T-cell (primary cell): ENCODE results near the gene PCDHB13. TPM values are rescaled to one million over a fixed set of nuclear protein-coding genes. Genes with fewer than 3 reads are reported as not detected.
"Not testable (repeated sequence)": the region's sequence is repeated elsewhere in the genome, so short reads cannot be mapped to it uniquely, and the experiment has no call there.

ENCODE experiments used
- ATAC-seq, 4 experiments: fragments of 200-7000 bp in 3 of 4; fragments of 150-1000 bp in 1 of 4; cut with Tn5 transposase; replicated peaks in 1 of 4; 1 replicate in 3 of 4; 2 replicates in 1 of 4; pipeline ENCODE4 v1.10.0; 2021; ENCODE audit warnings: moderate library complexity in 3 of 4, mild to moderate bottlenecking in 2 of 4, moderate number of reproducible peaks in 1 of 4
- CTCF ChIA-PET, 2 donors: fragments of 300-600 bp; sonication (Branson Sonifier 250); formaldehyde crosslinking; loops; one replicate each; lab custom pipeline; 2022; ENCODE audit warnings: antibody characterized with exemption in 2 of 2; lab: Charles Lee
- POLR2A ChIA-PET, 2 donors: fragments of 300-600 bp; sonication (Branson Sonifier 250); formaldehyde crosslinking; loops; one replicate each; lab custom pipeline; 2022; ENCODE audit warnings: antibody characterized with exemption in 2 of 2; lab: Charles Lee
- DNase-seq, 35 experiments: peaks; one replicate each; pipeline versions ENCODE4 v3.0.0 to v3.0.0-alpha.2; 2013 to 2023
- H3K27ac ChIP-seq: one replicate; pipeline ENCODE4 v1.5.1; 2013; ENCODE audit warnings: low read length
- H3K27me3 ChIP-seq, 2 experiments: replicated peaks in 1 of 2; 1 replicate in 1 of 2; 2 replicates in 1 of 2; pipeline versions ENCODE4 v1.6.1 to v1.7.0; 2013; ENCODE audit warnings: low read length in 1 of 2, mixed read lengths in 1 of 2; ENCODE audit not compliant: control insufficient read depth in 2 of 2, insufficient read depth in 2 of 2; ENCODE audit errors: extremely low read depth in 1 of 2
- H3K36me3 ChIP-seq, 2 donors: 1 replicate in 1 of 2; 2 replicates in 1 of 2; pipeline versions ENCODE4 v1.6.1 to v1.7.0; 2013; ENCODE audit warnings: low read length in 1 of 2; ENCODE audit not compliant: control insufficient read depth in 2 of 2, insufficient read depth in 1 of 2; ENCODE audit errors: extremely low read depth in 1 of 2
- H3K4me1 ChIP-seq, 2 experiments: 1 replicate in 1 of 2; 2 replicates in 1 of 2; pipeline versions ENCODE4 v1.6.1 to v1.7.0; 2013; ENCODE audit warnings: low read length in 2 of 2, mixed read lengths in 1 of 2; ENCODE audit not compliant: insufficient read depth in 2 of 2, control insufficient read depth in 1 of 2; ENCODE audit errors: extremely low read depth in 1 of 2
- H3K4me3 ChIP-seq, 2 donors: 1 replicate in 1 of 2; 2 replicates in 1 of 2; pipeline versions ENCODE4 v1.5.1 to v1.7.0; 2013; ENCODE audit warnings: mild to moderate bottlenecking in 2 of 2, low read length in 1 of 2, moderate library complexity in 1 of 2; ENCODE audit not compliant: control insufficient read depth in 1 of 2; ENCODE audit errors: extremely low read depth in 1 of 2
- H3K9me3 ChIP-seq: 2 replicates; pipeline ENCODE4 v1.7.0; 2013
- H3K27ac Mint-ChIP-seq, 2 donors: one replicate each; pipeline ENCODE4 v1.8.0; 2020 to 2021; ENCODE audit warnings: mild to moderate bottlenecking in 2 of 2, mixed read lengths in 2 of 2
- H3K27me3 Mint-ChIP-seq, 2 donors: one replicate each; pipeline ENCODE4 v1.8.0; 2021 to 2022; ENCODE audit warnings: mixed read lengths in 2 of 2
- H3K36me3 Mint-ChIP-seq: one replicate; pipeline ENCODE4 v1.8.0; 2021; ENCODE audit warnings: mixed read lengths
- H3K4me1 Mint-ChIP-seq, 3 donors: one replicate each; pipeline ENCODE4 v1.8.0; 2020 to 2022; ENCODE audit warnings: mixed read lengths in 3 of 3, mild to moderate bottlenecking in 1 of 3
- H3K4me3 Mint-ChIP-seq, 3 donors: one replicate each; pipeline ENCODE4 v1.8.0; 2020 to 2022; ENCODE audit warnings: mild to moderate bottlenecking in 3 of 3, mixed read lengths in 3 of 3, moderate library complexity in 3 of 3
- H3K9me3 Mint-ChIP-seq, 3 donors: one replicate each; pipeline ENCODE4 v1.8.0; 2020 to 2022; ENCODE audit warnings: mixed read lengths in 3 of 3
- WGBS: methylation state at CpG from one replicate; pipeline ENCODE4 v1.1.5; 2013; ENCODE audit warnings: missing lambda C conversion rate; ENCODE audit not compliant: insufficient coverage; 5-methylcytosine and 5-hydroxymethylcytosine counted together
- total RNA-seq, 35 experiments: library from RNA in 6 of 35; stranded (reverse) in 6 of 35; fragments of 120-200 nt in 1 of 35; gene quantifications; one replicate each; pipeline versions ENCODE4 v1.2.1 to v1.2.4 and lab custom pipeline; 2013 to 2026

Gene PCDHB13
- total RNA-seq, 5 donors from 2014 or later (not counting 1 experiment from before 2014, with no cell fraction given), result 0.06 TPM; not detected in 4

DNA sequence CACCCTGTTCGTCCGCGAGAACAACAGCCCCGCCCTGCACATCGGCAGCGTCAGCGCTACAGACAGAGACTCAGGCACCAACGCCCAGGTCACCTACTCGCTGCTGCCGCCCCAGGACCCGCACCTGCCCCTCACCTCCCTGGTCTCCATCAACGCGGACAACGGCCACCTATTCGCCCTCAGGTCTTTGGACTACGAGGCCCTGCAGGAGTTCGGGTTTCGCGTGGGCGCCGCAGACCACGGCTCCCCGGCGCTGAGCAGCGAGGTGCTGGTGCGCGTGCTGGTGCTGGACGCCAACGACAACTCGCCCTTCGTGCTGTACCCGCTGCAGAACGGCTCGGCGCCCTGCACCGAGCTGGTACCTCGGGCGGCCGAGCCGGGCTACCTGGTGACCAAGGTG lies 22.2 kb downstream of the PCDHB13 start:
- peaks cover 0 to 23% of the 10 kb centered on the region in 2 experiments for H3K27me3 ChIP-seq
- H3K27ac ChIP-seq, CTCF ChIA-PET, H3K36me3 ChIP-seq, POLR2A ChIA-PET, H3K4me1 ChIP-seq, H3K4me3 Mint-ChIP-seq, H3K4me3 ChIP-seq, ATAC-seq, H3K27ac Mint-ChIP-seq, H3K4me1 Mint-ChIP-seq, H3K9me3 ChIP-seq, DNase-seq: not testable (repeated sequence)
- Mint-ChIP-seq H3K36me3 (peaks cover 10% of the 10 kb centered on the region), H3K9me3 (peaks cover 22 to 53% (median 50%) of the 10 kb centered on the region in 3 donors), H3K27me3 (peaks cover 53 to 59% of the 10 kb centered on the region in 2 donors)
- 46% methylated on average over 40 of the region's 40 CpGs for WGBS

DNA sequence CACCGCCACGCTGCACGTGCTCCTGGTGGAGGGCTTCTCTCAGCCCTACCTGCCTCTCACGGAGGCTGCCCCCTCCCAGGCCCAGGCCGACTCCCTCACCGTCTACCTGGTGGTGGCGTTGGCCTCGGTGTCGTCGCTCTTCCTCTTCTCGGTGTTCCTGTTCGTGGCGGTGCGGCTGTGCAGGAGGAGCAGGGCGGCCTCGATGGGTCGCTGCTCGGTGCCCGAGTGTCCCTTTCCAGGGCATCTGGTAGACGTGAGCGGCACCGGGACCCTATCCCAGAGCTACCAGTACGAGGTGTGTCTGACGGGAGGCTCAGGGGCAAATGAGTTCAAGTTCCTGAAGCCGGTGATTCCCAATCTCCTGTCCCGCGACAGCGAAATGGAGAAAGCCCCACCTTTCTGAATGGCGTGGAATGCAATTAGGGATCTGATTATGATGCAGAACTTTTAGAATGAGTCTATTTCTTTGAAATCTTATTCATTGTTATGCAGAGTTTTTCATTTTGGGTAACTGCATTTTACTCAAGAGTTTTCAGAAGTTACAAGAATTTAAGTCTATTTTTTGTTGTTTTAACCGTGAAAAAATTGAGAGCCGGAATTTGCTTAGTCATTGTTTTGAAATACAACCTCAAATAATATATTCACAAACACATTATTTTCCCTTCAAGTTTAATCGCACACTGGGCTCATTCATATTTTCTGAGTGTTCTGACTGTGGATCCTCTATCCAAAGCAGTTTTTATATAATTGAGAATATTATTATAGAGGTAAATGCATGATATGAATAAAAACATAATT lies 23.0 kb downstream of the PCDHB13 start:
- Histone ChIP-seq H3K36me3 (no peaks in the 10 kb centered on the region), H3K27ac (no peak overlapping the region), H3K9me3 (peaks cover 2% of the 10 kb centered on the region), H3K27me3 (peaks cover 0 to 29% of the 10 kb centered on the region in 2 experiments), H3K4me3 (no peak overlapping the region), H3K4me1 (no peaks in the 10 kb centered on the region)
- DNase-seq (no peak), ATAC-seq (no peak)
- H3K9me3 Mint-ChIP-seq, result peaks cover 22 to 48% (median 47%) of the 10 kb centered on the region in 3 donors
- POLR2A ChIA-PET, result no interaction called here
- peaks cover 11% of the 10 kb centered on the region for H3K36me3 Mint-ChIP-seq
- H3K4me1 Mint-ChIP-seq, result no peaks in the 10 kb centered on the region
- H3K4me3 Mint-ChIP-seq, result peak overlapping the region in 1 of 3 donors; percentile 37
- WGBS, result 33% methylated on average over 22 of the region's 32 CpGs
- H3K27me3 Mint-ChIP-seq, result peaks cover 55 to 62% of the 10 kb centered on the region in 2 donors
- CTCF ChIA-PET, result no interaction called here
- no peak overlapping the region for H3K27ac Mint-ChIP-seq

- H3K27ac ChIP-seq, result no peak overlapping the region
- ChIA-PET POLR2A (no interaction called here), CTCF (no interaction called here)
- 43% methylated on average over 41 of the region's 43 CpGs for WGBS
- H3K27me3 ChIP-seq, result peaks cover 0 to 33% of the 10 kb centered on the region in 2 experiments
- ATAC-seq, result no peak
- H3K4me1 Mint-ChIP-seq, result peaks cover 0 to 4% (median 0%) of the 10 kb centered on the region in 3 donors
- peaks cover 29% of the 10 kb centered on the region for H3K36me3 Mint-ChIP-seq
- DNase-seq, result no peak
- no peak overlapping the region for H3K4me3 ChIP-seq
- H3K9me3 Mint-ChIP-seq, result peaks cover 17 to 56% (median 45%) of the 10 kb centered on the region in 3 donors
- no peak overlapping the region for H3K27ac Mint-ChIP-seq
- peaks cover 44 to 61% of the 10 kb centered on the region in 2 donors for H3K27me3 Mint-ChIP-seq
- H3K4me1 ChIP-seq, result no peaks in the 10 kb centered on the region
- peaks cover 6% of the 10 kb centered on the region for H3K9me3 ChIP-seq
- no peaks in the 10 kb centered on the region for H3K36me3 ChIP-seq
- no peak overlapping the region for H3K4me3 Mint-ChIP-seq
Measured at GRCh38 chr5:141241496-141241895, 27.8 kb downstream of the PCDHB13 start.

DNA sequence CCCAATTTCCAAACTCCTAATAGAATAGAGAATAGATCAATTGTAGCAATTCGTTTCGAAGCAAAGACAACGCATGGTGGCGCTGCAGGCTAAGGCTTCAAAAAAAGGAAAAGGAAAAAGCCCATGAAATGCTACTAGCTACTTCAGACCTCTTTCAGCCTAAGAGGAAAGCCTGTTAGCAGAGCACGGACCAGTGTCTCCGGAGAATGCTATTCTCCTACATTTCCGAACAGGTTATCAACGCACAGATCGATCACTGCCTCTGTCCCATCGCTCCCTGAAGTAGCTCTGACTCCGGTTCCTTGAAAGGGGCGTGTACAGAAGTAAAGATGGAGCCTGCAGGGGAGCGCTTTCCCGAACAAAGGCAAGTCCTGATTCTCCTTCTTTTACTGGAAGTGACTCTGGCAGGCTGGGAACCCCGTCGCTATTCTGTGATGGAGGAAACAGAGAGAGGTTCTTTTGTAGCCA lies 31.6 kb downstream of the PCDHB13 start, which contains the start of gene PCDHB15:
TSS of gene PCDHB15 (plus strand) at position 146 of the 468 bp plus-strand sequence. CDS start at position 330, 184 bp downstream.
- H3K27me3 Mint-ChIP-seq, result peaks cover 29 to 39% of the 10 kb centered on the region in 2 donors
- no peaks in the 10 kb centered on the region for H3K36me3 ChIP-seq
- H3K27me3 ChIP-seq, result peaks cover 0 to 31% of the 10 kb centered on the region in 2 experiments
- H3K27ac ChIP-seq, result no peak within 1 kb of the TSS
- peaks cover 11 to 62% (median 46%) of the 10 kb centered on the region in 3 donors for H3K9me3 Mint-ChIP-seq
- ChIA-PET POLR2A (no interaction called here), CTCF (interaction anchor here in 1 of 2 donors (0.7 to 1.1 kb wide), 3 partner anchors 91 to 319 kb away, joined by 3 to 4 read pairs (median 4); no protein-coding TSS in a partner anchor)
- DNase-seq (peak in 9 of 35 experiments; percentile 3 to 25 (median 6)), ATAC-seq (no peak)
- peaks cover 5% of the 10 kb centered on the region for H3K9me3 ChIP-seq
- H3K4me1 ChIP-seq, result no peaks in the 10 kb centered on the region
- H3K36me3 Mint-ChIP-seq, result peaks cover 38% of the 10 kb centered on the region
- no peak within 1 kb of the TSS for H3K27ac Mint-ChIP-seq
- peaks cover 0 to 4% (median 0%) of the 10 kb centered on the region in 3 donors for H3K4me1 Mint-ChIP-seq
- H3K4me3 Mint-ChIP-seq, result peak within 1 kb of the TSS; percentile 26 to 42 (median 41)
- WGBS, result 25% methylated on average over 12 of the region's 16 CpGs
- peak within 1 kb of the TSS; percentile 6 to 44 for H3K4me3 ChIP-seq

- H3K36me3 Mint-ChIP-seq, result peaks cover 28% of the 10 kb centered on the region
- CTCF ChIA-PET, H3K4me3 Mint-ChIP-seq, POLR2A ChIA-PET, H3K4me3 ChIP-seq, H3K4me1 ChIP-seq, DNase-seq, H3K27ac ChIP-seq, H3K9me3 ChIP-seq, ATAC-seq, H3K27ac Mint-ChIP-seq, H3K36me3 ChIP-seq, H3K4me1 Mint-ChIP-seq: not testable (repeated sequence)
- H3K27me3 Mint-ChIP-seq, result peaks cover 18 to 28% of the 10 kb centered on the region in 2 donors
- H3K27me3 ChIP-seq, result peaks cover 0 to 21% of the 10 kb centered on the region in 2 experiments
- 63% methylated on average over 17 of the region's 42 CpGs for WGBS
- H3K9me3 Mint-ChIP-seq, result peaks cover 5 to 66% (median 44%) of the 10 kb centered on the region in 3 donors
Measured at GRCh38 chr5:141246971-141247370, 33.3 kb downstream of the PCDHB13 start.

DNA sequence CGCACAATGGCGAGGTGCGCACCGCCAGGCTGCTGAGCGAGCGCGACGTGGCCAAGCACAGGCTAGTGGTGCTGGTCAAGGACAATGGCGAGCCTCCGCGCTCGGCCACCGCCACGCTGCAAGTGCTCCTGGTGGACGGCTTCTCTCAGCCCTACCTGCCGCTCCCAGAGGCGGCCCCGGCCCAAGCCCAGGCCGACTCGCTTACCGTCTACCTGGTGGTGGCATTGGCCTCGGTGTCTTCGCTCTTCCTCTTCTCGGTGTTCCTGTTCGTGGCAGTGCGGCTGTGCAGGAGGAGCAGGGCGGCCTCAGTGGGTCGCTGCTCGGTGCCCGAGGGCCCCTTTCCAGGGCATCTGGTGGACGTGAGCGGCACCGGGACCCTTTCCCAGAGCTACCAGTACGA lies 33.7 kb downstream of the PCDHB13 start:
- H3K36me3 ChIP-seq, H3K4me1 Mint-ChIP-seq, H3K4me3 ChIP-seq, DNase-seq, H3K9me3 ChIP-seq, POLR2A ChIA-PET, H3K27ac ChIP-seq, H3K4me1 ChIP-seq, H3K27ac Mint-ChIP-seq, CTCF ChIA-PET, H3K4me3 Mint-ChIP-seq, ATAC-seq: not testable (repeated sequence)
- H3K27me3 ChIP-seq, result peaks cover 0 to 20% of the 10 kb centered on the region in 2 experiments
- peaks cover 27% of the 10 kb centered on the region for H3K36me3 Mint-ChIP-seq
- 66% methylated on average over 29 of the region's 34 CpGs for WGBS
- H3K9me3 Mint-ChIP-seq, result peaks cover 5 to 64% (median 45%) of the 10 kb centered on the region in 3 donors
- H3K27me3 Mint-ChIP-seq, result peaks cover 17 to 24% of the 10 kb centered on the region in 2 donors
